Stimulated activated CD4-positive, alpha-beta T cell treated with anti-CD3 and anti-CD28 coated beads, Interleukin-2, amount 100 ng/mL, for 4 hours (primary cell): ENCODE measurements around the gene ZIC4.

ENCODE experiments used
- DNase-seq: peaks from one replicate; pipeline ENCODE4 v3.0.0-alpha.2; 2020; ENCODE audit warnings: low read depth

Gene ZIC4

GRCh38 chr3:147354623-147355022 lies 51.7 kb downstream of the ZIC4 start:
- no peak for DNase-seq

GRCh38 chr3:147351301-147351700 lies 55.0 kb downstream of the ZIC4 start:
- no peak for DNase-seq

- no peak for DNase-seq
Observed at GRCh38 chr3:147348976-147349375, 57.4 kb downstream of the ZIC4 start.

GRCh38 chr3:147343926-147344325 lies 62.4 kb downstream of the ZIC4 start:
- DNase-seq, result no peak

GRCh38 chr3:147341727-147342126 lies 64.6 kb downstream of the ZIC4 start:
- DNase-seq, result no peak

- DNase-seq, result no peak
Observed at GRCh38 chr3:147336543-147337278, 69.6 kb downstream of the ZIC4 start.
